ENCODE measurements around the gene PLEKHG7. TPM values are rescaled to one million over a fixed set of nuclear protein-coding genes. Genes with fewer than 3 reads are reported as not detected.
"Not testable (repeated sequence)": the region's sequence is repeated elsewhere in the genome, so short reads cannot be mapped to it uniquely, and the experiment has no call there.

The PLEKHG7 gene
- total RNA-seq, 2 donors from 2014 or later: not detected

DNA sequence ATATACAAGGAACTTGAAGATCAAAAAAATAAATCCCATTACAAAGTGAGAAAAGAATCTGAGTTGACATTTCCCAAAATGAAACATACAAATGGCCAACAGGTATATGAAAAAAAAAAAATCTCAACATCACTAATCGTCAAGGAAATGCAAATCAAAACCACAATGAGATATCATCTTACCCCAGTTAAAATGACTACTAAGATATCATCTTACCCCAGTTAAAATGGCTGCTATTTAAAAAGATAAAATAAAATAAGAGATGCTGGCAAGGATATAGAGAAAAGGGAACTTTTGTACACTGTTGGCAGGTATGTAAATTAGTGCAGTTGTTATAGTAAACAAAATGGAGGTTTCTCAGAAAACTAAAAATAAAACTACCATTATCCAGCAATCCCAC, 44.4 kb downstream of the PLEKHG7 start:
- Mint-ChIP-seq H3K36me3 (ENCODE audit: low read depth) (no peaks in the 10 kb centered on the region), H3K4me1 (no peaks in the 10 kb centered on the region), H3K4me3 (no peak overlapping the region), H3K9me3 (no peaks in the 10 kb centered on the region), H3K27ac (no peak overlapping the region), H3K27me3 (peaks cover 9% of the 10 kb centered on the region)
- ATAC-seq (replicated peaks): no peak

DNA sequence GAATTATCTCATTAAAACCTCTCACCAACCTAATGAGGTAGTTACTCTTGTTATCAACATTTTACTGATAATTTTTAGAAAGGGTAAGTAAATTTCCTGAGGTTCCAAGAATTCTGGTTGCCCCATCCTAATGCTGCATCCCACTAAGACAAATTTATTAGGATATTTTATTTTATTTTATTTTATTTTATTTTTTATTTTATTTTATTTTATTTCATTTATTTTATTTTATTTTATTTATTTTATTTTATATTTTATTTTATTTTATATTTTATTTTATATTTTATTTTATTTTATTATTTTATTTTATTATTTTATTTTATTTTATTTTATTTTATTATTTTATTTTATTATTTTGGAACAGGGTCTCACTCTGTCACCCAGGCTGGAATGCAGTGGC, 46.9 kb downstream of the PLEKHG7 start:
- H3K4me3 Mint-ChIP-seq; H3K4me1 Mint-ChIP-seq; H3K36me3 Mint-ChIP-seq (ENCODE audit: low read depth); ATAC-seq (replicated peaks); H3K27me3 Mint-ChIP-seq; H3K27ac Mint-ChIP-seq; H3K9me3 Mint-ChIP-seq: not testable (repeated sequence)

DNA sequence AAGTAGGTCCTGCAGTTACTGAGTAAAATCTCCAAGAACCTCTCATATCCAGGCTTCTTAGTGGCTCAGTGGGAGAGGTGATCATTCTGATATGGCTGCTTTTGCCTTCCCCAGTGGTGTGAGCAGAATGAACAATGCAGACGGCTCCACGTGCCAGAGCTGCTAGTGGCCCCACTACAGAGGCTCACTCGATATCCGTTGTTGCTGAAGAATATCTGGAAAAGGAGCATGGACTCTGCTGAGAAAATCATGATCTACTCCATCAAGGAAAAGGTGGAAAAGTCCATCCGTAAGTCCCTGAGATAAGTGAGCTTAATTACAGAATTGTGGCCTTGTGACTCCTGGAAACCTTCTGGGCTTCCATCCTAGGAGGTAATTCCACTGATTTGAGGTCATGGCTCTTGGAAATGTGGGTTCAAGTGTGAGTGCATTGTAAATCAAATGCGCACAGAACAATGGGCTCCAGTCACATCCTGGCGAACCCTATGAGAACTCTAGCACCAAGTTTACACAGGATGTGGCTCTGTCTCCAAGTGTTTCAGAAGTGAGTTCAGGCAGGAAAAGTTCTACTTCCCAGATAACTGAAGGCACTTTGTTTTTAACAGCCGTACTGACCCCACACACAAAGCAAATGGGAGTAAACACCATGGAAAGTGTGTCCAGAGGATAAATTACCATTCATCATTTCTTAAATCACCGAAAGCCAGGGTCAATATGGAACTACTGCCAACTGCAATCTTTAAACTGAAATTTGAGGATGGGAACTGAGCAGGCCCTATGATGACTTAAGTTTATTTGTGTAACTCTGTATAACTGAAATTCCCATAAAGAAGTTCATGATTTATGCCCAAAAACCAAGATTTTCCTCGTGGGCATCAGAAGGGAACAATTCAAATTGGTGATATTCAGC, 51.4 kb downstream of the PLEKHG7 start:
- ATAC-seq (replicated peaks): no peak
- Mint-ChIP-seq H3K9me3 (no peaks in the 10 kb centered on the region), H3K4me3 (no peak overlapping the region), H3K4me1 (no peaks in the 10 kb centered on the region), H3K36me3 (ENCODE audit: low read depth) (no peaks in the 10 kb centered on the region), H3K27me3 (peaks cover 30% of the 10 kb centered on the region), H3K27ac (no peak overlapping the region)

DNA sequence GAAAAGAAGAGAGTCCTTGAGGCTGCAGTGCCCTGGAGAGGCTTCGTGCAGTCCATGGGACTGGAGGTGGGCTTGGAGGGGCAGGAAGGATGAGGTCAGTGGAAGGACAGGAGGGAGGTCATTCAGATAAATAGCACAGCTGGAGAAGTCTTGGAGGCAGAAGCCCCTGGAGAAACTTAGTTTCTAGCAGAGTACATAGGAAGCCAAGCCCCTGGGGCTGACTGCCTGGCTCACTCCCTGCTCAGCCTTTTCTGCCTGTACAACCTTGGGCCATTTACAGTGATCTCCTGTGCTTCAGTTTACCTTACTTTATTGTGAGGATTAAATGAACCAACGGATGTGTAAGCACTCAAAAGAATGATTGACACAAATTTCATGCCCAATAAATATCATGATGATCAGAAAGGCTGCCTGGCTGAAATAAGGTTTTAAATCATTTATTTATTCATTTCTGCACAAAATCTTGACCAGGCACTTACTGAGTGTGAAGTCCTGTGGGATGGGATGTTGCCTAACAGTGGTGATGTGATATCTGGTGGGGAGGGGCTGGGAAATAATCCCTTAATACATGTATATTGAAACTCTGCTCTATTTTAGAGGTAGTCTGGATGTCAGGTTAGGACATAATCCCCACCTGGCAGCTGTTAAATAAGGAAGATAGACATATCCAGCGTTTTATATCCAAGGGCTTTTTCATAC, 54.3 kb downstream of the PLEKHG7 start:
- Mint-ChIP-seq H3K4me3 (no peak overlapping the region), H3K9me3 (no peaks in the 10 kb centered on the region), H3K27ac (no peak overlapping the region), H3K27me3 (peaks cover 27% of the 10 kb centered on the region), H3K36me3 (ENCODE audit: low read depth) (no peaks in the 10 kb centered on the region), H3K4me1 (no peaks in the 10 kb centered on the region)
- ATAC-seq (replicated peaks): no peak

DNA sequence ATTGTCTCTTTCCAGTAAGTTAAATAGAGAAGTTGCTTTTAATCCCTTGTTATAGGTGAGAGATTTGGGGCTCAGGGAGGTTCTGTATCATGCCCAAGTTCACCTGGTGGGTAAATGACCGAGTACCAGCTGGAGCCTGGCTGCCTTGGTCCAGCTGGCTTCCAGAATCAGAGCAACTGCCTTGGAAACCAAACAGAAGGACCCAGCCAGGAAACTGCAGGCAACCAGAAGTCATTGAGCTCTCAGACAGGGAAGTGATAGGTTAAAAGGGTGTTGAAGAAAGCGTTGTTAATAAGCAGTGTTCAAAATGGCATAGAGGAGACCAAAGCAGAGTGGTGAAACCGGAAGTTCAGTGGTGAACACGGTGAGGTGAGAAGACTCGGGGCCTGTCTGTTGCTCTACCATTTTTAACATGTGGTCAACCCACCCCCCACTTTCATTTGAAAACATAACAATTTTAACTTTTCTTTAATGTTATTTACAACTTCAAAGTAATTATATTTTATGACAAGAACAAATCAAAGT, 54.9 kb downstream of the PLEKHG7 start:
- Mint-ChIP-seq H3K36me3 (ENCODE audit: low read depth) (no peaks in the 10 kb centered on the region), H3K4me3 (no peak overlapping the region), H3K9me3 (no peaks in the 10 kb centered on the region), H3K4me1 (no peaks in the 10 kb centered on the region), H3K27me3 (peaks cover 32% of the 10 kb centered on the region), H3K27ac (no peak overlapping the region)
- no peak for ATAC-seq (replicated peaks)

DNA sequence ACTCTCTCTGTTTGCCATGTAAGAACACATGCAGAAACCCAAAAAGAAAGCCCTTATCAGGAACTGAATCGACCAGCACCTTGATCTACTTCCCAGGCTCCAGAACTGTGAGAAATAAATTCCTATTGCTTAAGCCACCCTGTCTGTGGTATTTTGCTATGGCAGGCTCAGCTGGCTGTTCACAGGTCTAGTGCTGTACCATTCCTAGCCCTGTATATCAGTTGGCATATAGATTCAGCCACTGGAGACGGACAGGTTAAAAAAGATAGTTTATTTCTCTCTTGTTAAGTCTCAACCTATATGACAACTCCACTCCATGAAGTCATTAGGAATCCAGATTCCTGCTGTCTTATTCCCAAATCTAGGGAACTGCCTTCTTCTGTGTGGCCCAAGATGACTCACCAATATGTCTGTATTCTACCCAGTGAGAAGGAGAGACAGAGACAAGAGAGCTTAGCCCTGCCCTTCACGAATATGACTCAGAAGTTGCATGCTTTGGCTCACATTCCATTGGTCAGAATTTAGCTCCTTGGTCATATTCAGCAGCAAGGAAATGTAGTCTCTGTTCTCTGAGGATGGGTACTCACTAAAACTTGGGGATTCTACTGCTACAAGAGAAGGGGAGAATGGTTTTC, 57.0 kb downstream of the PLEKHG7 start:
- H3K27me3 Mint-ChIP-seq: peaks cover 37% of the 10 kb centered on the region
- no peaks in the 10 kb centered on the region for H3K4me1 Mint-ChIP-seq
- no peak for ATAC-seq (replicated peaks)
- no peak overlapping the region for H3K27ac Mint-ChIP-seq
- H3K9me3 Mint-ChIP-seq: no peaks in the 10 kb centered on the region
- H3K4me3 Mint-ChIP-seq: no peak overlapping the region
- H3K36me3 Mint-ChIP-seq (ENCODE audit: low read depth): no peaks in the 10 kb centered on the region

DNA sequence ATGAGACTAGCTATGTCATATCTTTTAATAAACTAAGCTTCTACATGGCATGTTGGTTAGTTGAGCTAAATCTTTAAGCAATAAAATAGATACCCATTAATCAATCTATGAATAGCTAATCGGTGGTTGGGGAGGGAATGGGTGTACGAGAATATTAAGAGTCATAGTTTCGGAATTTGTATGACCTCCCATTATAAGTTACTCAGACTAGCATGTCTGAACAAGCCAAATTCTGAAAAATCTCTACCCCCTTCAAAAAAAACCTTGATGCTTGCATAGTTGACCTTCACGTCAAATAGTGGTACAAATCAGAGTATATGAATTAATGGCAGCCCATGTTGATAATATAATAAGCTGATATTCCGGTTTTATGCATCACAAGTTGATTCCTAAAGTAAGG, 60.0 kb downstream of the PLEKHG7 start:
- H3K9me3 Mint-ChIP-seq: no peaks in the 10 kb centered on the region

DNA sequence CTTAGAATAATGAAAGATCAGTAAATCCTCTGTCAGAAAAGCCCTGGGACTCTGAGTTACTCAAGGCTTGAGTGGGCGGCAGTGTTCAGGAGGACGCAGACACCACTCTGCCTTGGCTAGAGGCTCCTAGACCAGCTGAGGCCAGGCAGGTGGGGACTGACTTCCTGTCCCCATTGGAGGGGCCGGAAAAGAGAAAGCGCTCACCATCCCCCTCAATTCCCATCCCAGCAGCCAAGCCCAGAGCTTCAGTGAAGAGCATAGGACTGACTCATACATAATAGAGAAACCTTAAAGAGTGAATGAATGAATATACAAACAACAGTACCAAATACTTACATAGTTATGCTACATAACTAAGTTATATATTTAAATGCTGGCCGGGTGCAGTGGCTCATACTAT, 62.0 kb downstream of the PLEKHG7 start:
- no peak for ATAC-seq (replicated peaks)
- Mint-ChIP-seq H3K27me3 (peaks cover 11% of the 10 kb centered on the region), H3K9me3 (no peaks in the 10 kb centered on the region), H3K36me3 (ENCODE audit: low read depth) (no peaks in the 10 kb centered on the region), H3K4me1 (no peaks in the 10 kb centered on the region), H3K4me3 (no peak overlapping the region), H3K27ac (no peak overlapping the region)

More for the DNA sequence above, 60.0 kb downstream of the PLEKHG7 start:
- Mint-ChIP-seq H3K4me1 (no peaks in the 10 kb centered on the region), H3K36me3 (ENCODE audit: low read depth) (no peaks in the 10 kb centered on the region), H3K27ac (no peak overlapping the region), H3K4me3 (no peak overlapping the region), H3K27me3 (peaks cover 23% of the 10 kb centered on the region)
- ATAC-seq (replicated peaks): no peak

DNA sequence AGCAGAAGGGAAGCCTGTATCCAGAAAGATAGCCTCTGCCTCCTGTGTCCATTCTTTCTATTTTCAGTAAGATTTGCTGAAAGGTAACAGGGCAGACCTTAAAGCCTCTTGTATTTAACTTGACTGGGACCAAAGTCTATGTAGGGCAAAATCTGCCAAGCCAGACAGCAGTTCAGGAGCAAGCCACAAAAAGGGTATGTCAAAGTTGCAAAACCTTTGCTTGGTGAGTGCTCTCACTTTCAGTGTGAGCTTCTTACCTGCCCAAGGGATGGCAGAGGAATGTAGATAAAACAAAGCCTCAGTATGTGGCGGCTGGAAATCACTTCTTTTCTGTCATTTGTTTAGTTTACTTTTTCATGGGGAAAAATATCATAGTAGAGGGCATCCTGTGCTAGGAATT, 63.1 kb downstream of the PLEKHG7 start:
- peaks cover 11% of the 10 kb centered on the region for H3K27me3 Mint-ChIP-seq

DNA sequence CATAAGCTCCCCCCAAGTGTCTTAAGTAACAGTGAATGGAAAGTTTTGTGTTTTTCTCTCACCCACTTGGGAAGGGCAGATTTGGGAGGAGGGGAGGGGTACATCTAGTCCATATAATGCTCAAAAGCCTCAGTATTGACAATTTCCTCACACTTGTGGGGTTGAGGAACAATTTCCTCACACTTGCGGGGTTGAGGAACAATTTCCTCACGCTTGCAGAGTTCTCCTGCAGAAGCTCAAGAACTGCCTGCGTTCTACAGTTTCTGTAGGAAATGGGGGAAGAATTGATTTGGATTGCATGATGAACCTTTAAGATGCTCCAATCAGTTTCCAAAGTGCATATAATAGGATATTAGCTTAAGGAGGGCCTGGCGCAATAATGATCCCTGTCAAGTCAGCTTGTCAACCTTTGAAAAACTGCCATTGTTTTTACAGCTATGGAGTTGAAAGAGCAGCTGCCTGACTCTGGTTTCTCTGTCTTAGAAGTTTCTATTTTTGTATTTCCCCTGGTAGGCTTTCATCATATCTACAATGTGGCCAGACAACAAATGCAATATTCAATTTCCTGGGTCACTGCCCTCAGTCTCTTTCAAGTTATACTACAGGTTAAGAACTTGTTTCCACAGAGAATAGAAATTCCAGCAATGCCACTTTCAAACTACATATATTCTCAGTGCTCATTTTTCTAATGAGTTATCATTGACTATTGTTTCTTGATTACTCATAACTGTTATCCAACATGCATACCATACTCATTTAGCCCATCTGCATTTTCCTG, 66.5 kb downstream of the PLEKHG7 start:
- Mint-ChIP-seq H3K27ac (no peak overlapping the region), H3K9me3 (no peaks in the 10 kb centered on the region), H3K36me3 (ENCODE audit: low read depth) (peaks cover 5% of the 10 kb centered on the region), H3K4me1 (no peaks in the 10 kb centered on the region), H3K4me3 (no peak overlapping the region), H3K27me3 (no peaks in the 10 kb centered on the region)
- peak; percentile 48 for ATAC-seq (replicated peaks)

More for the DNA sequence above, 63.1 kb downstream of the PLEKHG7 start:
- Mint-ChIP-seq H3K9me3 (no peaks in the 10 kb centered on the region), H3K36me3 (ENCODE audit: low read depth) (no peaks in the 10 kb centered on the region), H3K4me3 (no peak overlapping the region), H3K4me1 (no peaks in the 10 kb centered on the region), H3K27ac (no peak overlapping the region)
- no peak for ATAC-seq (replicated peaks)

DNA sequence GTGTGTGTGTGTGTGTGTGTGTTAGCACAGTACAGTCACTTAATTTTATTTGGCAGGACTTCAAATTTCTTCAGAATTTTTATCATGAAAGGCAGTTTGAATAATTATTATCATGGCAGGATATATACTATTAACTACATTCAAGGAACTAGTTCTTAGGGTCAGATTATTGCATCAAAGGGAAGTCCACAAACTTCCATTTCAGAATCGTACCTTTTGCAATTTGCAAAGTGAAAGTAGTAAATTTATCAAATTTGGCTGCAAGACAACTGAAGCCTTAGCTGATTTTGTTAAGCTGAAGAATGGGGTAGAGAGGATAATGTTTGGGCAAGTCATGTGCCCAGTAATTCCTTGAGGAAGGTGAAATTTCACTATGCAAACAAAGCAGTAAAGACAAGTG, 68.2 kb downstream of the PLEKHG7 start:
- Mint-ChIP-seq H3K36me3 (ENCODE audit: low read depth) (peaks cover 9% of the 10 kb centered on the region), H3K9me3 (no peaks in the 10 kb centered on the region), H3K27ac (no peak overlapping the region), H3K4me3 (no peak overlapping the region), H3K27me3 (no peaks in the 10 kb centered on the region), H3K4me1 (no peaks in the 10 kb centered on the region)
- no peak for ATAC-seq (replicated peaks)

DNA sequence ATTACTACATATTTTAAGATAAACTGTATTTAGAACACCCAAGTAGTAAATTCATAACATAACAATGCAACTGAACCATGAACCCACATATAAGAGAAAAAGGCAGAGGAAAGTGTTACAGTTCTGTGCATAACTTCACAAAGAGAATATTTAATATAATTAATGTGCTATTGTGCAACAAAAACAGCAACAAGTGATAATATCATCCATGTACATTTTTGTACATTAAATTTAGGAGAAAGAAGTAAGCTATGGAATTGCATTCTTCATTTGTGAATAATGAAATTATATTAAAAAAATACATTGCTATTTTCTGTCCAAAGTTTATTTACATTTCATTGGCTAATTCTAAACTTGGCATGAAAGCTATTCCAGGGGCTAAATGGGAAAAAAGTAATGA, 72.6 kb downstream of the PLEKHG7 start:
- Mint-ChIP-seq H3K4me1 (no peaks in the 10 kb centered on the region), H3K9me3 (no peaks in the 10 kb centered on the region), H3K27ac (no peak overlapping the region), H3K4me3 (no peak overlapping the region), H3K36me3 (ENCODE audit: low read depth) (peaks cover 43% of the 10 kb centered on the region), H3K27me3 (no peaks in the 10 kb centered on the region)
- no peak for ATAC-seq (replicated peaks)

DNA sequence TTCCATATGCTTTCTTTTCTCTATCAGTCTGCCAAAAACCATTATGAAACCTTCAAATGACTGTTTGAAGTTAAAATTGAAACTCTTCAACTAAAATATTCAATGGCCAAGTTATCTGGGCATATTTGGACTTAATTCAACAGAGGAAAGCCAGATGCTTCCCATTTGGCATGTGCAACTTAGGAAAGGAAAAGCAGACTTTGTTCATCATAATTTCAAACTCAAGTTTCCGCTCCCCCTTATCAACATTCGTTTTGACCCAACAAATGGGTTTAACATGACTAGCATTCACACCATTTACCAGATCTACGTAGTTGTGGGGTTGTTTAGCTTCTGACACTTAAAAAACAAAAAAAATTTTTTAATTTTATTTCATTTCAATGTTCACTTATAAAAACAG, 75.7 kb downstream of the PLEKHG7 start:
- no peaks in the 10 kb centered on the region for H3K4me1 Mint-ChIP-seq
- no peaks in the 10 kb centered on the region for H3K9me3 Mint-ChIP-seq
- no peak overlapping the region for H3K4me3 Mint-ChIP-seq
- peaks cover 57% of the 10 kb centered on the region for H3K36me3 Mint-ChIP-seq (ENCODE audit: low read depth)
- ATAC-seq (replicated peaks): no peak
- no peaks in the 10 kb centered on the region for H3K27me3 Mint-ChIP-seq
- H3K27ac Mint-ChIP-seq: no peak overlapping the region

DNA sequence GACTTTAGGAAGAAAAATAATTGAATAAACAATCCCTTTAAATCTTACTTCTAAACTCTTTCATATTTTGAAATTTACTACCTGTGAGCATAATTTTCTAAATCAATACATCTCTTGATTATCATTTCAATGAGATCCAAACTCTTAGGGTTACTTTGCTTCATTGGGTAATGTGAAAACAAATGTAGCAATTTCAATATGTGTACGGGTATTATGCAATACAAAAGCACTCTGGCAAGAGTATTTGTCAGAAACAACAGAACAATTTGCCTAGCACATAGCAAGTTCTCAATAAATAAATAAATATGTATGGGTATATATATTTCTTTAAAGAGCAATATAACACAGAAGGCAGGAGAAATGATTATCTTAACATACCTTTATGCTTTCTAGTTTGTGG, 77.1 kb downstream of the PLEKHG7 start:
- no peak overlapping the region for H3K27ac Mint-ChIP-seq
- ATAC-seq (replicated peaks): no peak
- H3K9me3 Mint-ChIP-seq: no peaks in the 10 kb centered on the region
- no peaks in the 10 kb centered on the region for H3K4me1 Mint-ChIP-seq
- H3K27me3 Mint-ChIP-seq: no peaks in the 10 kb centered on the region
- no peak overlapping the region for H3K4me3 Mint-ChIP-seq
- peaks cover 51% of the 10 kb centered on the region for H3K36me3 Mint-ChIP-seq (ENCODE audit: low read depth)

Data from activated T-helper 17 cell treated with anti-CD3 and anti-CD28 coated beads, Interleukin-2, amount 50 U/mL, for 72 hours (primary cell).